ENCODE measurements around the gene PCDHGB4. TPM values are rescaled to one million over a fixed set of nuclear protein-coding genes. Genes with fewer than 3 reads are reported as not detected.

Gene PCDHGB4
- polyA plus RNA-seq, 2 of the 4 experiments (the other 2 are of a cell fraction) = 0.90 to 1.5 TPM

GRCh38 chr5:141356133-141356532, 31.4 kb upstream of the PCDHGB4 start:
- Histone ChIP-seq H3K4me2 (no peak overlapping the region), H3K4me3 (no peak overlapping the region), H3K4me1 (no peaks in the 10 kb centered on the region), H3K9me3 (peaks cover 58% of the 10 kb centered on the region), H3K27ac (no peak overlapping the region)
- DNase-seq (ENCODE audit: low read depth in 1 of 2, low spot score in 1 of 2) (no peak), FAIRE-seq (no peak), ATAC-seq (no peak)
- ChIA-PET POLR2A (no interaction called here), CTCF (interaction anchor here (1.3 to 3.0 kb wide), 4 partner anchors 8 to 211 kb away, joined by 3 to 13 read pairs (median 4); partner anchors contain the start of gene PCDHGA5)
- no peak for TF ChIP-seq RFX5 (IDR thresholded peaks at IDR 0.05)
- TF ChIP-seq FOSL2 (IDR thresholded peaks at IDR 0.05) = no peak
- TF ChIP-seq FOSL2 (CRISPR knock-in tag; IDR thresholded peaks at IDR 0.05) = no peak
- TF ChIP-seq FOSB (CRISPR knock-in tag; IDR thresholded peaks at IDR 0.05) = no peak
- TF ChIP-seq ELK1 (IDR thresholded peaks at IDR 0.05; ENCODE audit: low read depth, low read length) = no peak
- TF ChIP-seq CBX2 (IDR thresholded peaks at IDR 0.05; ENCODE audit: borderline replicate concordance, low read depth) = no peak
- no peak for TF ChIP-seq CHD2 (IDR thresholded peaks at IDR 0.05; ENCODE audit: low read length, partially characterized antibody)
- WGBS (ENCODE audit: missing lambda C conversion rate) = 52% methylated on average over 5 of the region's 5 CpGs

DNA sequence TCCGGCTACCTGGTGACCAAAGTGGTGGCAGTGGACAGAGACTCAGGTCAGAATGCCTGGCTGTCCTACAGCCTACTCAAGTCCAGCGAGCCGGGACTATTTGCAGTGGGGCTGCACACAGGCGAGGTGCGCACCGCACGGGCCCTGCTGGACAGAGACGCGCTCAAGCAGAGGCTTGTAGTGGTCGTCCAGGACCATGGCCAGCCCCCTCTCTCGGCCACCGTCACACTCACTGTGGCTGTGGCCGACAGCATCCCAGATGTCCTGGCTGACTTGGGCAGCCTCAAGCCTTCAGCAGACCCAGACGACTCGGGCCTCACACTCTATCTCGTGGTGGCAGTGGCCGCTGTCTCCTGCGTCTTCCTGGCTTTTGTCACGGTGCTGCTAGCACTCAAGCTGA, 30.5 kb upstream of the PCDHGB4 start:
- no peak for FAIRE-seq
- WGBS (ENCODE audit: missing lambda C conversion rate) = 19% methylated on average over 6 of the region's 19 CpGs
- CTCF ChIA-PET = interaction anchor here (1.2 kb wide), 1 partner anchor 14 kb away, joined by 3 read pairs; no protein-coding TSS in a partner anchor

GRCh38 chr5:141359790-141360426, 27.6 kb upstream of the PCDHGB4 start, which contains the start of gene PCDHGB2:
Gene PCDHGB2 (plus strand): TSS chr5:141359994. CDS start chr5:141360136, 142 bp downstream.
- FAIRE-seq (no peak), ATAC-seq (no peak), DNase-seq (ENCODE audit: low read depth in 1 of 2, low spot score in 1 of 2) (no peak)
- Histone ChIP-seq H3K4me1 (no peaks in the 10 kb centered on the region), H3K4me2 (no peak within 1 kb of the TSS), H3K27ac (no peak within 1 kb of the TSS), H3K9me3 (peaks cover 65% of the 10 kb centered on the region), H3K4me3 (no peak within 1 kb of the TSS)
- CTCF ChIA-PET = interaction anchor here (0.9 to 1.3 kb wide), 2 partner anchors 10 to 204 kb away, joined by 4 to 5 read pairs; partner anchors contain the start of gene PCDHGB1
- POLR2A ChIA-PET = no interaction called here
- 67% methylated on average over 24 of the region's 24 CpGs for WGBS (ENCODE audit: missing lambda C conversion rate)
- TF ChIP-seq RAD21 (conservative IDR thresholded peaks at IDR 0.05 in 1 of 2, IDR thresholded peaks at IDR 0.05 in 1 of 2) = peak in 1 of 2 experiments; percentile 14; a peak in 1 of 5 replicates
- no peak for TF ChIP-seq EP300 (IDR thresholded peaks at IDR 0.05)
- no peak for TF ChIP-seq ZSCAN20 (CRISPR knock-in tag; IDR thresholded peaks at IDR 0.05)

More for the DNA sequence above, 30.5 kb upstream of the PCDHGB4 start:
- TF ChIP-seq ZSCAN20 (CRISPR knock-in tag; IDR thresholded peaks at IDR 0.05) (no peak), EP300 (IDR thresholded peaks at IDR 0.05) (no peak), HEYL (CRISPR knock-in tag; IDR thresholded peaks at IDR 0.05) (no peak), TP53 (CRISPR knock-in tag; IDR thresholded peaks at IDR 0.05) (no peak), PBX3 (IDR thresholded peaks at IDR 0.05) (no peak)
- no peak for DNase-seq (ENCODE audit: low read depth in 1 of 2, low spot score in 1 of 2)
- no peak overlapping the region for H3K27ac ChIP-seq
- peaks cover 55% of the 10 kb centered on the region for H3K9me3 ChIP-seq
- no peak overlapping the region for H3K4me3 ChIP-seq
- POLR2A ChIA-PET = no interaction called here
- no peaks in the 10 kb centered on the region for H3K4me1 ChIP-seq
- ATAC-seq = no peak
- H3K4me2 ChIP-seq = no peak overlapping the region

DNA sequence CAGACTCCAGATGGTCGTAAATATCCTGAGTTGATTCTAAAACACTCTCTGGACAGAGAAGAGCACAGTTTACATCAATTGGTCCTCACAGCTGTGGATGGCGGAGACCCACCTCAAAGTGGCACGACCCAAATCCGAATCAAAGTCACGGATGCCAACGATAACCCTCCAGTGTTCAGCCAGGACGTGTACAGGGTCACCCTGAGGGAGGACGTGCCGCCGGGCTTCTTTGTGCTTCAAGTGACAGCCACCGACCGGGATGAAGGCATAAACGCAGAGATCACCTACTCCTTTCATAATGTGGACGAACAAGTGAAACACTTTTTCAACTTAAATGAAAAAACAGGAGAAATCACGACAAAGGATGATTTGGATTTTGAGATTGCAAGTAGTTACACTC, 26.8 kb upstream of the PCDHGB4 start:
- POLR2A ChIA-PET = no interaction called here

More for the DNA sequence above, 26.8 kb upstream of the PCDHGB4 start:
- no peak for TF ChIP-seq GATA3 (IDR thresholded peaks at IDR 0.05; ENCODE audit: borderline replicate concordance)
- CTCF ChIA-PET = interaction anchor here (1.3 kb wide), 1 partner anchor 10 kb away, joined by 4 read pairs; the partner anchor contains the start of gene PCDHGB1
- no peak overlapping the region for H3K4me2 ChIP-seq
- DNase-seq (ENCODE audit: low read depth in 1 of 2, low spot score in 1 of 2) (no peak), FAIRE-seq (no peak), ATAC-seq (no peak)
- H3K27ac ChIP-seq = no peak overlapping the region
- H3K4me3 ChIP-seq = no peak overlapping the region
- peaks cover 69% of the 10 kb centered on the region for H3K9me3 ChIP-seq
- no peaks in the 10 kb centered on the region for H3K4me1 ChIP-seq
- 53% methylated on average over 15 of the region's 15 CpGs for WGBS (ENCODE audit: missing lambda C conversion rate)
